ENCODE measurements around the gene PDE7B. TPM values are rescaled to one million over a fixed set of nuclear protein-coding genes. Genes with fewer than 3 reads are reported as not detected.

Gene PDE7B
- total and polyA plus RNA-seq, 2 of the 13 experiments (the other 11 are each of a cell fraction or from before 2014, with no cell fraction given), result not detected

GRCh38 chr6:135853227-135853626 lies 1.7 kb downstream of the PDE7B start (continued):
- no peak for TF ChIP-seq ZBTB40 (IDR thresholded peaks at IDR 0.05)
- TF ChIP-seq ZBTB40 (CRISPR knock-in tag; IDR thresholded peaks at IDR 0.05), result no peak
- TF ChIP-seq CSRNP2 (CRISPR knock-in tag; conservative IDR thresholded peaks at IDR 0.05; ENCODE audit: low read depth), result no peak
- TF ChIP-seq MLX (CRISPR knock-in tag; IDR thresholded peaks at IDR 0.05), result no peak
- TF ChIP-seq ZKSCAN8 (CRISPR knock-in tag; IDR thresholded peaks at IDR 0.05; ENCODE audit: borderline replicate concordance), result no peak
